HG02763 (cell line): ENCODE measurements around the gene WEE2.
"Not testable (repeated sequence)": the region's sequence is repeated elsewhere in the genome, so short reads cannot be mapped to it uniquely, and the experiment has no call there.

Experiments
- ATAC-seq: cut with Tn5 transposase; IDR thresholded peaks from one replicate; pipeline ENCODE4 v1.9.1; 2021; ENCODE audit warnings: mild to moderate bottlenecking, moderate library complexity; ENCODE audit not compliant: unreplicated experiment

The WEE2 gene

DNA sequence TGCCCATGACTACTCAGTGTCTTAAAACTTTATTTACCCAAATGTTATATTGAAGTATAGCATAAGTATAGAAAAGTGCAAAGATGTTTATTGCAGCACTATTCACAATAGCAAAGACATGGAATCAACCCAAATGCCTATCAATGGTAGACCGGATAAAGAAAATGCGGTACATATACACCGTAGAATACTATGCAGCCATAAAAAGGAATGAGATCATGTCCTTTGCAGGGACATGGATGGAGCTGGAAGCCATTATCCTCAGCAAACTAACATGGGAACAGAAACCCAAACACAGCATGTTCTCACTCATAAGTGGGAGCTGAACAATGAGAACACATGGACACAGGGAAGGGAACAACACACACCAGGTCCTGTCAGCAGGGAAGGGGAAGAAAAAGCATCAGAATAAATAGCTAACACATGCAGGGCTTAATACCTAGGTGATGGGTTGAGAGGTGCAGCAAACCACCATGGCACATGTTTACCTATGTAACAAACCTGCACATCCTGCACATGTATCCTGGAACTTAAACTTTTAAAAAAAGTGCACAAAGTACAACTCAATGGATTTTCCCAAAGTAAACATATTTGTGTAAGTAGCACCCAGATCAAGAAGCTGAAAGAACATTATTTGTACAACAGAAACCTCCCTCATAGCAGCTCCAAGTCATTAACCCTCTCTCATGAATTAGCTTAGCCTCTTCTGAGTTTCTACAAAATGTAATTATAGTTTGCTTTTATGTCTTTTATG lies 18.9 kb upstream of the WEE2 start:
- ATAC-seq: not testable (repeated sequence)

DNA sequence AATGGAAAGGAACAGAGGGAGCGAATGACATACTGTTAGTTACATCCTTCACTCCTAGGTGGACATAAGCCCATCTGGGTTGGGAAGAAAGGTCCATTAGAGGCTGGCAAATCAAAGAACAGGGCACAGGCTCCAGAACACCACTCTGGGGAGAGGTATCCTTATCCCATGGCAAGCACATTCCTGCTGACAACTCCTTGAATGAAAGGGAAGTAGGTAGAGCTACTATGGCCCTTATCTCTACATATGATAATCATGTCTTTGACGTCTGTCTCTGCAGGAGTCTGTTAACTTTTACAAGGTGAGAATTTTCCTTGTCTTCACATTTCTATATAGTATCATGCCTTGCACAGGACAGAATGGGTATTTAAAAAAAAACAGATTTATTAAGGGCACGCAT lies 16.6 kb upstream of the WEE2 start:
- no peak for ATAC-seq

DNA sequence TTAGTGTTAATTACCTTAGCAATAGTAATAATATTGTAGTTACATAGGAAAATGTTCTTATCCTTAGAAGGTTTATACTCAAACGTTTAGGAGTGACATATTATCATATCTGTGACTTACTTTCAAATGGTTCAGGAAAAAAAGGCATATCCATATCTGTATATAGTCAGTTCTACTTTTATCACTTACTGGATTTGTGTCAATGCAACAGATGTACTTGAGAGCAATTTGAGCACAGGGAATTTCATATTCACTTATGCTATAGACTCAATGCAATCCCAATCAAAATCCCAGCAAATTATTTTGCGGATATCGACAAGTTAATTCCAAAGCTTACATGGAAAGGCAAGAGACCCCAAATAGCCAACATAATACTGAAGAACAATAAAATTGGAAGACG lies 16.2 kb upstream of the WEE2 start:
- no peak for ATAC-seq

DNA sequence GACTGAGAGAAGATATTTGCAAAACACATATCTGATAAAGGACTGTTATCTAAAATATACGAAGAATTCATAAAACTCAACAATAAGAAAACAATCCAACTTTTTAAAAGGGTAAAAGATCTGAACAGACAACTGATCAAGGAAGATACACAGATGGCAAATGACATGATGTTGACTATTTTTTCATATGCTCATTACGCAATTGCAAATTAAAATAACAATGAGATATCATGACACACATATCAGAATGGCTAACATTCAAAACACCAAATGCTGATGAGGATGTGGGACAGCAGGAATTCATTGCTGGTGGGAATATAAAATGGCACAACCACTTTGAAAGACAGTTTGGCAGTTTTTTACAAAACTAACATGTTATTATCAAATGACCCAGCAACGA lies 15.1 kb upstream of the WEE2 start:
- no peak for ATAC-seq

DNA sequence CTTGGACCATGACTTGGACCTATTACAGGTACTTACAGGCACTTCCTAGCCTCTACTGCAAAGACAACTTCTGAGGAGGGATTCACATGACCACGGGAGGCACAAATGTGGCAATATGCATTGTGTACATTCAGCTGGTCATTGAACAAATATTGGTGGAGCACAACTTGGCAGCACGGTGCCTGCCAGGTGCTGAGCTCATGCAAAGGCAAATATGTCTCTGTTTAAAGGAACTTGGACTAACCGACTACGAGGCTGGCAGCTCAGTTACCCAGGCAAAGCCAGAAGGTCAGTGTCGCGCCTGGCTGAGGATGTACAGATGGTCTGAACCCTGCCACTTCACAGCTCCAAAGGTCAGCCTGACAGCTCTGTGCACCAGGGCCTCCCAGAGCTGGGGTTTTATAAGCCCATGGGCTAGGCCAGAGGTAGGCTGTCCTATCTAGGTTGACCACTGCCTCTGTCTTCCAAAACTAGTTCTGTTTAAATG lies 12.3 kb upstream of the WEE2 start:
- no peak for ATAC-seq

DNA sequence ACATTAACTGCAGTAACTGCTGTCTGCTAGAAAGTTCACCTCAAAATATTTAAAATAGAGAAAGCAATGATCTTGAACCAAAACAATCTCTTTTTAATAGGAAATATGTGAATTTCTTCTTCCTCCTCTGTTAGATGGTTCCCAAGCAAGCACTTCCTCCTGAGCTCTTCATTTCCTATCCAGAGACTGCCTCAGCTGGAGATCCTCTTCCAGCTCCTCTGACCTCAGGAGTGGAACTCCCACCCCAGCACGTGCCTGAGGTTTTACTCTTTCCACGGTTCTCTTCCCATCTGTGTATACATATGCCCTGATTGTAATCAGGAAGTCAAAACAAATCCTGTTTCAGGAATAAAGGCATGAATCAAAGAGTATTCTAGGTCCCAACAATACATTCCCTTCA lies 11.8 kb upstream of the WEE2 start:
- no peak for ATAC-seq

DNA sequence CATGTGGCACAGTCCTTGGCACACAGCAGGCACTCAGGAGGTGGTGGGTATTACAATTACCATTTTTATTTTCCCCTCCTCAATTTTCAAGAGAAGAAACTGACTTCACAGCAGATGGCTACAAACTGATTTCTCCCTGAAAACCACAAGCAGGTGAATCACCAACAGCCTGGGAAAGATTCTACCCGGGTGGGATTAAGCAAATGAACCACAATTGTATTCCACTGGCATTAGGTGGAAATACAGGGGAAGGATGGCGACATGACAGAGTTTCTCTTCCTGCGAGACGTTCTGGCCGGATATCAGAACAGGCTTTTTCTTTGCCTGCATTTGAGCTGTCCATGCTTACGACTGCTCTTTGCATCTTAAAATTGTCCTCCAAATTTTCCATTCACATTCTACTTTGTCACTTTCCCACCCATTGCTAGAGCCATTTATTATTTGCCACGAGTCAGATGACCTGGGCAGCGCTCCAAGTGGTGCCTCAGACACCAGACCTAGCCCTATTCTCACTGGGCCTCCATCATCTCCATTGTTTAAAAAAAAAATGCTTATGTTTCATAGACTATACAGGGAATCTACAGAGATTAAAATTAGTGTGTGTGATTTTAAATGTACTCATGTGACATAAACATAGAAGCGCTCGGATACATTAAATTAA lies 10.8 kb upstream of the WEE2 start:
- no peak for ATAC-seq

DNA sequence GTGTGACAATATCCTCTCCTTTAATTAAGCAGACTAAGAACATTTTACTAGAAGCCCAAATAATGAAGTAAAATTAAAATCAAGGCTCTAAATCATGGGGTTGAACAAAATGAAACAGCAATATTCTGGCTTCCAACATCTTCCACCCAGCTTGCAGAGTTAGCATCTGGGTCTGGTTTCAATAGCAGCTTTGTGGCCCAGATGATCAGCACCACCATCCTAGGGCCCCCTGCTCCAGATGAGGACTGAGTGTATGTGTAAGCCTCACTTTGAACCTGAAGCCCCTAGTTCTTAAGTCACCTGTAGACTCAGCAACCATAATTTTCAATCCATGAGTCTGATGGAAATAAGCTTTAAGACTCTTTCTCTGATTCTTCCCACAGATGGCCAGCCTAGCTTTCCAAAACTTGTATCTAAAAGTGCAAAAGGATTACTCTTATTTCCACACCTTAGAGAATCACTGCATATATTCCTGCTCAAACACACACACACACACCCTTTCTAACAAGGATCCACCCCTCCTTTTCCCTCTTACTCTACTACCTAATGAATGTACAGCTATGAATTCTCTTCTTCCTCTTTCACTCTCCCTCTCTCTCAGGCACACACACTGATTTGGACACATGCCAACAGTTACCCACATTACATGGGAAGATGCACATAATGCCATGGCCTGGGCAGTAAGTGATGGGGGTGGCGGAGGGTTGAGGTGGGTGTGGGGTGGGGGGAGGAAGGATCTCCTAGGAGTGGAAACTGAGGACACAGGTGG lies 9.7 kb upstream of the WEE2 start:
- ATAC-seq: no peak

DNA sequence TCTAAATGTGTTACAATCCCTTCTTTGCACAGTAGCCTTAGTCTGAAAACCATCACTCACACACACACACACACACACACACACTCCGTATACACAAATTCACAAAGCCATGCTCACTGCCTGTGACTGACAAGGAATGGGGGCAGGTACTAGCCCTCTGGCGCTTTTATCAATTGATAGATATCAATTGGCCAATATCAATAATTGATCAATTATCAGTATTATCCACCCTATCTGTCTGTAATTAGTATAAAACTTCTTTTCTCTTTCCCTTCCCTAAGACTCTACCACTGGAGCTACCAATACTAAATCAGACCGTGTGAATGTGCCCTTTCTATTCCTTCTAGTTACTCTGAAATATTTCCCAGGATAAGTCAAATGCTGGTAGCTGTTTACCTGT lies 8.3 kb upstream of the WEE2 start:
- ATAC-seq: no peak

DNA sequence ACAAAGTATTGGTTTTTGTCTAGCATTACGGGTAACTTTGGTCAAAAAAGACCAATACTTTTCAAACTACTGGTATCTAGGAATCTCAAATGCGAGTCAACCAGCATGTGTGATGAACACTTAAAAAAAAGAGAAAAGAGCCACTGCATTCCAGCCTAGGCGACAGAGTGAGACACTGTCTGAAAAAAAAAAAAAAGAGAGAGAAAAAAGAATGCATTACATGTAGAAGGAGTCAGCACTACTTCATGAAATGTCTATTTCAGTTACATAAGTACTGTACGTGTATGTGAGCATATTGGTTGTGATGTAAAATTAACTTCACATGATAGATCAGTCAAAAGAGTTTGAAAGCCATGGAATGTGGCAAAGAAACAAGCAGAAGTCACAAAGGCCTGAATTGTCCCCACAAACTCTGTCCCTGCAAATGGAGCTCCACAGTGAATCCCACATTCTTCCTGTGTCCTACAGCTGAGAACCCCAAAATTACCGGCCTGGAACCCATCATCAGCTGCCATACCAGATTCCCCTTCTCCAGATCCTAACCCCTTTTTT lies 7.8 kb upstream of the WEE2 start:
- ATAC-seq: no peak

DNA sequence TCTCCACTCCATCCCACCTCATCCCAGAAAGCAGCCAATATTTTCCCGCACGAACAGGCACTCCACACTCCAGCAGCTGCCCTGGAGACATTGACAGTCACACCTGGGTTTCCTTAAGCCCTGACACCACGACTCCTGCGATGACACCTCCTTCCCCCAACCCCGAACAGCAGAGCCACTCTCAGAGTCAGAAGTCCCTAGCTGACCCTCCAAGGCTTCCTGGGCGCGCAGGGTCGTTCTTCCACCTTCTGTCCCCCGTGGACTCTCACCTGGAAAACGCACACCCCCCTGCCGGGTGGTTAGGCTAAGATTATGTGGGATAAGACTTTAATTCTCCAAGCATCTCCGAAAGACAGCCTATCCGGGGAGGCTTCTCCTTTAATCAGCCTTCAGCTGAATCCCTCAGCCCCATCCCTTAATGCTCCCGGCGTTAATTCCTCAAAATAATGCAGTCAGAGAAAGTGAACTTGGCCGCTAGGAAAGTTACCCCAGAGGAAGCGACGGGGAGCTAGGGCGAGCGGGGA lies 7.2 kb upstream of the WEE2 start:
- no peak for ATAC-seq

DNA sequence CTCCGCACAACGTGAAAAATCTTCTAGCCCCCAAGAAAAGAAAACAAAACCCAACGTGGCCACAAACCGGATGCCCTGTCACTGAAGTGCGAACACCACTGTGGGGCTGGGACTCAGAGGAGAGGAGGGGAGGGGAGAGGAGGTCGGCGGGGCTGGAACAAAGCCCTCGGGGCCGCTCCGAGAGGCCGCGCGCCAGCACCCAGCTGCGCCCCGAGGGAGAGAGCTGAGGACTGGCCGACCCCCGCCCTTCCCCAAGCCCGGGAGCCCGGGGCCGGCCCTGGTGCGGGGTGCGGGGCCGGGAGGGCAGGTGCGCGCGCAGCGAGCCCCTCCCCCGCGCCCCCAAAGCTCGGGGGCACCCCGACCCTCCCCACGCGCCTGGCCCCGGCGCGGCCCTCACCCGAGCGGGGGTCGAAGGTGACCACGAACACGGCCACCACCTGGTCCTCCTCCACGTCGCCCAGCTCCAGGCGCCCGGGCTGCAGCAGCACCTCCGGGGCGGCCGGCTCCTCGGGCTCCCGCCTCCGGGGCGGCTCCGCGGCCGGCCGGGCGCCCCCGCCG lies 6.6 kb upstream of the WEE2 start:
- peak; percentile 78 for ATAC-seq

DNA sequence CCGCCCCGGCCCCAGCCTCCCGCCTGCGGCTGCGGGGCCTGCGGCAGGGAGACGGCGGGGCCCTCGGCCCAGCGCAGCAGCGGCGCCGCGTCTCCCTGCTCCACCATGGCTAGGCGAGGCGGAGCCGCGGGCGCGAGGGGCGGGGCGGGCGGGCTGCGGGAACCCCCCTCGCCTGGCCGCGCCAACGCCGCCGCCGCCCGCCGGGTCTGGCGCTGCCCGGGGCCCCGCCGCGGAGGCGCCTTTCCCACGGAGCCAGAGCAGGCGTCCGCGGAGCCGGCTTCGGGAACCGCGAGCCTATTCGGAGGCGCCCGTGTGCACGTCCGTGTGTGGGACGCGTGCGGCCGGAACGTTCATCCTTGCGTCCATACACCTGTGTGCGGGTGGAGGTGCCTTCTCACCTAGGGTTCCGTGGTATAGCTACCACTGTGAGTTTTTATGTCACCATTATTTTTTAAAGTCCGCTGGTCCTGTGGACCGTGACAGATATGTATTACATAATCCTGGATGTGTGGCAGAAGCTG lies 6.0 kb upstream of the WEE2 start, which contains the start of gene DENND11:
TSS of gene DENND11 (minus strand) at position 120 of the 521 bp plus-strand sequence. CDS start at position 107, 13 bp downstream.
- ATAC-seq: peak; percentile 75

DNA sequence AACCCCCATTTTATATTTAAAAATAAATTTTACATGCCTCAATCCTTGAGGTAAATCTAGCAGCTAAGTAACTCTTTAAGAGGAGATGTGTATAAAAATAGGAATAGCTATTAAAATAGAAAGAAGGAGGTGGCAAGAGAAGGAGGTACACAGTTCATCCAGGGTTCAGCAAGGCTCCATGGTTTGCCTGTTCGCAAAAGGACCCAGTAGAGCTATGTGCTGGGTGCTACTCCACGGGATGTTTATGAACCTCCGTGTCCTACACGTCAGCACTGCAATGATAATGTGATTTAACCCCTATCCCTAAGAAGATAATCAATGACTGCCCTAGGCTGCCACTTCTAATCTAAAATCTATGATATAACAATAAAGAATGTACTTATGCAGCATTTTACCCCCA lies 5.3 kb upstream of the WEE2 start:
- ATAC-seq: no peak

DNA sequence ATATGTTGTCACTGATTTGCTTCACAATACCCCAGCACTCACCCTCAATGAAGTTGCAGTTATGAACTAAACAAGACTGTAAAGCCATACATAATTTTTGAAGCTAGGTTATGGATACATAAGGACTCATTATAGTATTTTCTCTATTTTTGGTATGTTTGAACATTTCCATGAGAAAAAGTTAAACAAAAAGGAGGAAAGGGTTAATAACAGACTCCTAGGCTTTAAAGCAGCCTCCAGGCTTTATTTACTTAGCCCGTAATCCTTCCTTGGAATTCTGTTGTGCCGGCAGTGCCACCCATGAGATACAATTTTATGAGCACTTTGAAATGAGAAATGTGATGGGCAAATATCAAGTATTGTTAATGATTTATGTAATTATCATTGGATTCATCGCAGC lies 4.0 kb upstream of the WEE2 start:
- no peak for ATAC-seq

DNA sequence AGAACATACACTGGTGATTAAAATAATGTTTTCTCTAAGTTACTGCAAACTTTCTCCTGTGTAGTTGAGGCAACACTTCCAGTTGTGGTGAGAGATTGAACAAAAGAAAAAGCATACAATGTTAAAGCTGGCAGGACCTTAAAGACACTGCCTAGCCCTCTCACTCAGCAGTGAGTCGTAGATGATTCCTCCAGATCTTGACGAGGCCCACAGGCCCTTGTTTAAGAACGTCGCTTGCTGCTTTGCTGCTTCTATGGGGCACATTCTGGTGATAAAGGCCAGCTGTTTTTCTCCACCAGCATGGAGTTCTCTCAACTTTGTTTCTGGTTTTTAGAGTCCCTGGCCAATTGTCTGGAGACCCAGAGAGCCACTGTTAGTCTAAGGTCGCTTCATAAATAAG lies 3.4 kb upstream of the WEE2 start:
- no peak for ATAC-seq

DNA sequence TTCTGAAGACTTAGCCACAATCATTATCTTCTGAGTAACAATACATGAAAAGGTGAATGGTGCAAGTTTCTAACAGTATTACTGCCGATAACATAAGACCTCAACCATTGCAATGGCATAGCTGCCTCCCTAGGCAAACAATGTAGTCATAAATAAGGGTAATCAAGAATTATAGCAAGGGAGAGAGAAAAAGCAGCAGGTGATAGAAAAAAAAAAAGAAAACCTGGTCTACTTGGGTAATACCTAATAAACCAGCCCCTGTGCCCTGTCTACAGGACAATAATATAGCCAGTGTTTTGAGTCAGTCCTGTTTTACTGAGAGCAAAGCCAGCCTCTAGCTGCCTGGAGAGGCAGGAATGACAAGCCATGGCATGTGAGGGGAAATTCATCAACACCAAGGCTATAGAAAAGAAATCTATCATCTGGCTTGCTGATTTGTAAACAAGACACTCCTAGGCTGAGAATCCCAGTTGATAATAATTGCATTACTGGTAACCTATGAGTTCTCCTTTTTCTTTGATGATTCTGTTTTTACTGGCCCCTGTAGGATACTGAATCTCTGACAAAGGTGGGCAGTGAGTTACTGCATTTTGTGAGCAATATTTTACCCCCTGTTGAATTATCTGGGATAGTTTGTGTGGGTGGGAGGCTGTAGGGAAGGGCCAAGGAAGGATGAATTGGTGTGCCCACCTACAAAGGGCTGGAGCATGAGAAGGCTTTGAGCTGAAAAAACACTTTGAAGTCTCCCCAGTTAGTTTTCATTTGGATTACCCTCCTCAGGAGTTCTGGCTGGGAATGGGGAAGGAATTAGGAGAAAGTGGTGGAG lies 1.7 kb upstream of the WEE2 start:
- ATAC-seq: no peak

DNA sequence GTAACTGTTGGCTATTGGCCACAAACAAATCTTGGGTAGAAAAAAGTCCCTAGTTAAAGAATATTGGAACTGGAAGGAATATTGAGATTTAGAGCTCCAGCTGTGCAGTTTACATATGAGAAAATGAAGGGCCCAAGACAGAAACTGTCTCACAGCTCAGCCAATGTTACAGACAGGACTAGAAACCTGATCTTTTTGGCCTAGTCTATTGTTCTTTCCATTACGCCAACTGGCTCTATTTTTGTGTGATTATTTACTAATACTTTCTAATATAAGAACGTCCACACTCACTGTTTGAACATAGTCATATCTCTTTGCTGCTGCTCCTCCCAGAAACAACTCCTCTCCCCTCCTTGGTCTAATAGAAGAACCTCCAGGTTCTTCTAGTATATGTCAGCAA lies 1.2 kb downstream of the WEE2 start:
- ATAC-seq: no peak

DNA sequence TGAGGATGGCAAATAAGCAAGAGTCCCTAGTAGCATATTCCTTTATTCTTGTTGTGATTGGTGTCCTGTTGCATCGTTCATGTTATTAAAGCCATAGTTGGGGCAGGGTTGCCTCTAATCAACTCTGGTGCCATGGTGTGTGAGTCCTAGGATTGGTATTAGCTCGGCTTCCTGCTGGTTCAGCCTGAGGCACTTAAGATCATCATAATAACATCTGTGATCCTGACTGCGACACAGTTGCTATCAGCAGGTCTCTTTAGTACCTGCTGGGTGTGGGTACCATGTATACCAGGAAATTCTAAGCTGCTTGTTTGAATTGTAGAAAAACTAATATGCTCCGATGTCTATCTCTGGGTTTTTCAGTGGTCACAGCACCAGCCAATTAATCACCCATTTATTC lies 1.6 kb downstream of the WEE2 start:
- no peak for ATAC-seq

DNA sequence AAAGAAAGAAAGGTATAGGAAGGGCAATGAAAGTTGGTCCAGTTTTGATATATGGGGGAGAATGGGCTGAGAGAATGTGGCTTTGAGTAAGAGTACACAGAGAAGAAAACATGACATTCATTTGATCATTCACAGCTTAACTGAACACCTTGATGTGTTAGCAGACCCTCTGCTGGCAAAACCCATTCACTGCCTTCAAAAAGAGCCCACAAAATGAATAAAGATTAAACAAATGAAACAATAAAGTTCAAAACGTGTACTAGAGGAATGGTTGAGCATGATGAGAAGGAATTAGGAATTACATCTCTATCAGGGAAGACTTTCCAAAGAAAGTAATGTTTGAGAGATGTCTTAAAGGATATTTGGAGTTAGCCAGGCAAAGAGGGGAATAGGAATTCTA lies 2.1 kb downstream of the WEE2 start:
- no peak for ATAC-seq
